ENCODE data around the gene GLRA1.

The GLRA1 gene

GRCh38 chr5:151924564-151925301, at the start of gene GLRA1:
Gene GLRA1, minus strand, starts transcription at chr5:151924851. Its CDS starts 302 bp downstream, at chr5:151924549.
- DNase-seq (ENCODE audit: low read depth), result peak; percentile 48

DNA sequence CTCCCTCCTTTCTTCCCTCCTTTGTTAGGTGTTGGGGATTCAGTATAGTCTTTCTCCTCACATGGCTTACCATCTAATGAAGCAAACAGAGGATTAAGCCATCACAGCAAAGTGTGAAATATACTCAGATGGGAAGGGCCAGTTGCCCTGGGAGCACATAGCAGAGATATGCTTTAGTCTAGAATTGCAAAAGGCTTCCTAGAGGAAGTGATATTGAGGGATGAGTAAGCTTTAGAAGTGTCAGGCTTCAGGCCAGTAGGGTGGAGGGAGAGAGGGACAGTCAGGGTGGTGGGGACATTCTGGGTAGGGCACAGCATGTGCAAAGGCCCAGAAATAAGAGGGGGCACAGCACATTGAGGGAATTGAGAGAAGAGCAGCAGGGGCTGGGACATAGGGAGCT, 46.2 kb upstream of the GLRA1 start:
- no peak for DNase-seq (ENCODE audit: low read depth)

DNA sequence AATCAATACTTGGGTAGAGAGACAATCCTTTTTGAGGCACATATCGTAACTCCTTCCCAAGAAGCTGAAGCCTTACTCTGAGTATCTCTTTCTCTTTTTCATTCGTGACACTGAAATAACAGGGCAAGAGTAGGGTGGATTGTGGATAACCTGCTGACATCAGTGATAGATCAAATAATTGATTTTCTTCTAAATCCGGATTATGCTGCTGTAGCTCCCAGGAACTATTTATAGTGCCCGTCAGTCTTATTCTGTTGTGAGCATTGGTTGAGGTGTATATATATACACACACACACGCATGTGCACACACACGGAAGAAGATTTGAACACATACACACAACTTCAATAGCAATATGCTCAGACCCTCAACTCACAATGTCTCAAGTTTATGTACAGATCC, 43.2 kb upstream of the GLRA1 start:
- DNase-seq (ENCODE audit: low read depth), result no peak

- no peak for DNase-seq (ENCODE audit: low read depth)
Measured at GRCh38 chr5:151966046-151966445, 41.4 kb upstream of the GLRA1 start.

GRCh38 chr5:151964471-151964870, 39.8 kb upstream of the GLRA1 start:
- DNase-seq (ENCODE audit: low read depth), result no peak

DNA sequence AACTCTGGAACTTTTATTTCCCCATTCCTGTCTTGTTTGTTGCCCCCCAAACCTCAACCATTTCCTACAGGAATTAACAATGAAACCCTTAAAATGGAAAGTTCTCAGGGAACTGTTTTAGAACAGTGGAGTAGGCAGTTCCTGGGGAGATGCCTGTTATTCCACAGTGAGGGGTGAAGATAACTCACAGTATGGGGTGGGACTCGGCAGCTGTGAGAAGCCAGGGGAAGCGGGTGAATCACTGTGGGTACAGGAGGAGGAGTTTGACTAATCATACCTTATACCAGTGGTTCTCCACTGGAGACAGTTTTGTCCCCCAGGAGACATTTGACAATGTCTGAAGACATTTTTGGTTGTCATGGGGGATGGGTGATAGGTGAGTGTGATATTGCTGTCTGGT, 36.9 kb upstream of the GLRA1 start:
- DNase-seq (ENCODE audit: low read depth), result no peak

DNA sequence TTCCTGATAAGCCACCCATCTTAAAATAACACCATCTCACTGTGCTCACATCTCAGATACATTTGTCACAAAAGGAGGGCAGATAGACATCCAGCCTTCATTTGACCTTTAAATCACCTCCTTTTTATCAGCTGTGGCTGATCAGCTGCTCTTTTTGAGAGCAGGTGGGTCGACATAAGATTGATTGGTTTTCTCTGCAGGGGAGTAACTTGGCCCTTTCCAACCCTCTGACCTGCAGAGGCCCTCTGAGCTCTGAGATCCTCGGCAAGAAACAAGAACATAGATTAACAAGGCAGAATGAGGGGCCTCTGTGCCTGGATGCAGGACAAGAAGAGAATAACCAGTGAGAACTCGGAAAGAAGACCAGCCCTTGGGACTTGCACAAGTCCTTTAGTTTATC, 33.5 kb upstream of the GLRA1 start:
- no peak for DNase-seq (ENCODE audit: low read depth)

DNA sequence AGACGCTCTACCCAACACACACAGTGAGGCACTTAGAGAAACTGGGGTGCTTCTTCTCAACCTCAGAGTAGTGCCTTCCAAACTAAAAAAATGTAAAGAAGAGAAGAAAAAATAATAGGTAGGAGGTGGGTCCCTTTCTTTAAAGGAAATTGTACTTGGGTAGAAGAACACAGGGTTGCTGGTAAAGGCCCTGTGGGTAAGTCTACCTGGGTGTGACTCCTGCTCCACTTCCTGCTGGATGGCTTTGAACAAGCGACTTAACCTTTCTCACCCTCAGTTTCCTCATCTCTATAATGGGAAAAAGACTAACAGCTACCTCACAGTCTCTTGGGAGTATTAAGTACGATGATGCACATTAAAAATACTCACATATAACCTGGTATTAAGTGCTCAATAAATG, 32.1 kb upstream of the GLRA1 start:
- DNase-seq (ENCODE audit: low read depth), result no peak

DNA sequence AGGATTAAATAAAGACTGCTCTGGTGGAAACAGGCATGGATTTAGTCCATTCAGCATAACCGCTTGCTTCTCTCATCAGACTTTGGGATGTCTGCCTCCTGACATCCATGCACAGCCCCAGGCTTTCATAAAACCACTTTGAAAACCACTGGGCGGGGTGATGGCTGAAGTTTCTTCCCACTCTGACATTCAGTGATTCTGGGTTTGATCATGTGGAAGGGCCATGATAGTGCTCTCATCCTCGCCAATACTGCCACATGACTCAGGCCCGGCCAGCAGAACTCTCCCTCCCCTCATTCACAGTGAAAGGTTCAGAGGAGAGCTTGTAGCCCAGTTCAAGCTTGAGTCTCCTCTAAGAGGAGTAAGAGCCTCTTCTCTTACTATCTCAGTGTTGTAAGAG, 29.6 kb upstream of the GLRA1 start:
- no peak for DNase-seq (ENCODE audit: low read depth)

DNA sequence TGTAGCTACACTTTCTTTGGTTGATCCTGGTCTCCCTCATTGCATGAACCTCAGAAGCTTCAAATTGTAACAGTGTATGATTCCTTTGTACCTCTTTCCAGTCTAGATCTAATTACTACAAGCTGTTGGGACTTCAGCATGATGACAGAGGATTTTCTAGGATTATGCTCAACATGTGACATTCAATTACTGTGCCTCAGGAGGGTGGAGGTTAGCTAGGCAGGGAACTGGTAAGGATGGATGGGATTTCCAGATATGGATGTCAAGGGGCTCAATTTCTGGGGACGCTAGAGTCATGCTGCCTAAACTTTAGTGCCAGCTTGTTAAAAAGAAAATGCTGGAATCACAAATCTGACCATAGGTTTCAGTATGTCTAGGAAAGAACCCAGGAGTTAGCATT, 29.2 kb upstream of the GLRA1 start:
- DNase-seq (ENCODE audit: low read depth), result no peak

DNA sequence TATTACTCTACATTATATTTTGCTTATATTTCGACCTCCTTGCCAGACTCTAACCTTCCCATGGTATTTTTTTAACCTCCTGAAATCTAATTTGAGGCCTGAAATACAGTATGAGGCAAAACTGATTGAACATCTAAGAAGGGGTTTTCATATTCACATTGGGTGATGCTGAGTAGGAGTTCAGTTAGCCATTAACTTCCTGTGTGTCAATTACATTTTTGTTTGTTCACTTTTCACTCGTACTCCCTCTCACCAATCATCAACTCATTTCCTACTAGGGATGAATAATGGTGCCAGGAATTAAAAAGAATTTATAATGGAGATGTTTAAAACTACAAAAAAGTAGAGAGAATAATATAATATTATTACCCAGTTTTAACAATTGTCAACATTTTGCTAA, 27.6 kb upstream of the GLRA1 start:
- DNase-seq (ENCODE audit: low read depth), result no peak

DNA sequence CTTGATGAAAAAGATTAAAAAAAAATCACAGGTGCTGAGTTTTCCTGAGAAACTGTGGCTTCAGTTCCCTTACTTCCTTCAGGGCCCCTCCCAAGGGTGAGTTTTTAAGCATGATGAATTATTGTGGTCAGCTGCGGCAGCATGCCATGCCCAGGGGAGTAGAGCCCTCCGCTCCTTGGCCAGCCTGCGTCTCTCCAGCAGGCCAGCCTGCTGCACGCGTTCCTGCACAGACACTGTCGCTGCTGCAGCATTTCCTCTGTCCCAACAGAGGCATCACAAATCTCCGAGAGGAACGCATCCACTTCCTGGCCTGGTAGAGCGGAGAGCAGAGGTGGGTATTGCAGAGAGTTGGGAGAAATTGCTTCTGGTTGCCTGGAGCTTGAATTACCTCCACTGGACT, 26.1 kb upstream of the GLRA1 start:
- DNase-seq (ENCODE audit: low read depth), result no peak

GRCh38 chr5:151949701-151950308, 25.2 kb upstream of the GLRA1 start:
- DNase-seq (ENCODE audit: low read depth), result no peak

DNA sequence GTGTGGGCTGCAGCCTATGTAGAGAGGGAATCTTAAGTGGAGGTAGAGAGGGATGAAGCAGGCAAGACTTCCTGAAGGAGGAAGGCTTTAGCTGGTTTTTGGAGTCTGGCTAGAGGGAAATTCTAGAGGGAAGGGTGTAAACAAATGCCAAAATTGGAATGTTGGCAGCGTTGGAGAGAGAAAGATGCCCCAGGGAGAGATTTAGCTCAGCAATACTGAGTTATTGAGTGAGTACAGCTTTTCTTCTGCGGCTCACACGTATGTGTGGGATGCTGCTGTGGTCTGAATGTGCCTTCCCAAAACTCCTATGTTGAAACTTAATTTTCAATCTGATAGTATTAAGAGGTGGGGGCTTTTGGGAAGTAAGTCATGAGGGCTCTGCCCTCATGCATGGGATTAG, 24.5 kb upstream of the GLRA1 start:
- DNase-seq (ENCODE audit: low read depth), result no peak

- peak; percentile 11 for DNase-seq (ENCODE audit: low read depth)
Measured at GRCh38 chr5:151947931-151948608, 23.4 kb upstream of the GLRA1 start.

GRCh38 chr5:151937851-151938250, 13.2 kb upstream of the GLRA1 start:
- no peak for DNase-seq (ENCODE audit: low read depth)

- DNase-seq (ENCODE audit: low read depth), result no peak
Measured at GRCh38 chr5:151935135-151935695, 10.6 kb upstream of the GLRA1 start.

- DNase-seq (ENCODE audit: low read depth), result no peak
Measured at GRCh38 chr5:151931260-151931659, 6.6 kb upstream of the GLRA1 start.

DNA sequence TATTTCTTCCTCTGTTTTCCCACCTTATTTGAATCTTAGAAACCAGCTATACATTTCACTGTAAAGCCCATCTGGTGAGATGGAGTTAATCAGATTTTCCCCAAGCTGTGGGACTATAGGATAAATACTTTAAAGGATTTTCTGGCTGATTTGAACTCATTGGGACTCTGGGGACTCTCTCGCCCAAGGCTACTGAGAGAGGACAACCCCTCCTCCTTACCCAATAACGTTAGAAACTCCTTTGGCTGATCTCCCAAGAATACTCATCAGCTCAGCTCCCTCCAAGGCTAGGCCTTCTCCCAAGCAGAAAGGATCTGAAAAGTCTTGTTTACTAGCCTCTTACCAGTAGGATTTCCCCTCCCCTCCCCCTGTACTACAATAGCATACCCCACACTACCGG, 1.5 kb upstream of the GLRA1 start:
- no peak for DNase-seq (ENCODE audit: low read depth)

GRCh38 chr5:151925340-151925739, 689 bp upstream of the GLRA1 start:
- DNase-seq (ENCODE audit: low read depth), result no peak

DNA sequence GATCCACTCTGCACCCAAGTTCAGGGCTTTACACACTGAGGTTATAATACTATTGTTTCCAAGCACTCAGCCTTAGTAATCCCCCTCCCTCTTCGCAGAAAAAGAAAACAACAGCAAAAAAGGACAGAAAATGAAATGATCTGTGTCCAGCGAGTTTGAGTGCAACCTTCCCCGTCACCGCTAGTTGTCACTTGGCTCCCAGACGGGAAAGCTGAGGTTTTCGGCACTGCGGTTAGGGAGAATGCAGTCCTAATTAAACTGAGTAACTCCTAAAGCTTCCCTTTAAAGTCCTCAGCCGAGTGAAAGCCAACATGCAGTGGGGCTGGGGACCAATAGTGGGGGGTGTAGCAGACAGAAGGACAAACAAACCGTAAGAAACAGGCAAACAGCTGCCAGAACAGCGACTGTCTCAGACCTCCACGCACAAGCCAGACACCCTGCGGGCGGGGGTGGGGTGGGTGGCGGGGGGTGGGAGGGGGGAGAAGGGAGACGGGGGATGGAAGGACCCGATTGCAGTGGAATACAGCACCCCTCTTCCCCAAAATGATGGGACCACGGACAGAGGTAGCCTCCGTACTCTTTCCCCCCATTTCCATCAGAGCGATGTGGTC, 680 bp downstream of the GLRA1 start:
- DNase-seq (ENCODE audit: low read depth), result no peak

DNA sequence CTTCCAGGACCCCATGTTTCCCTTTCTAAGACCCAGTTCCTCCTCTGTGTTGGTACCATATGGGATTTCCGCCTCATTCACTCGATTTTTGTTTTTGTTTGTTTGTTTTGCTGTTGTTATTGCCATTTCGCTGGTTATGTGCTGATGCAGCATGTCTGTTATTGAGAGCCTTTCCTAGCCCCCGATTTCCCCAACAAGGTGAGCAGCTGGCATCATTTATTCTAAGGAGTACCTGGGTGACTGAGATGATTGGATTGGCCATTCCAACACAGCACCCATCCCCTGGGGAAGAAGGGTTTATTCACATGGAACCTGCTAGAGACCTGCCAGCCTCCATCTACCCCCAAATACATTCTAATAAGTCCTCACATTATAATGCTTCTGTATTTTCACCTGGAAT, 2.7 kb downstream of the GLRA1 start:
- DNase-seq (ENCODE audit: low read depth), result no peak

- no peak for DNase-seq (ENCODE audit: low read depth)
Measured at GRCh38 chr5:151917904-151918303, 6.7 kb downstream of the GLRA1 start.
